K562 (cell line): ENCODE results near the gene VPS37D. TPM values are rescaled to one million over a fixed set of nuclear protein-coding genes. Genes with fewer than 3 reads are reported as not detected.

Source experiments
- ATF2 ChIP-seq: sonication (generic); formaldehyde crosslinking; IDR thresholded peaks from 2 replicates; pipeline ENCODE4 v1.8.1; 2022; ENCODE audit warnings: missing genetic modification reagents
- ATF3 ChIP-seq, 2 experiments: fragments of 450-650 bp in 1 of 2; sonication (generic) in 1 of 2; formaldehyde crosslinking in 1 of 2; IDR thresholded peaks in 1 of 2; conservative IDR thresholded peaks in 1 of 2; 2 replicates each; pipeline versions ENCODE4 v1.6.1 to v1.8.1; 2016 to 2023; ENCODE audit warnings: mild to moderate bottlenecking in 2 of 2, moderate library complexity in 2 of 2, inconsistent platforms in 1 of 2, missing genetic modification reagents in 1 of 2
- CXXC5 ChIP-seq: fragments of 250-450 bp; sonication (Bioruptor Pico); IDR thresholded peaks from 2 replicates; pipeline ENCODE4 v1.8.0; 2022; ENCODE audit warnings: inconsistent platforms, mild to moderate bottlenecking, moderate library complexity
- E2F5 ChIP-seq: sonication (generic); formaldehyde crosslinking; IDR thresholded peaks from 2 replicates; pipeline ENCODE4 v1.8.0; 2022; ENCODE audit warnings: mild to moderate bottlenecking, missing genetic modification reagents
- FOXK1 ChIP-seq: sonication (generic); formaldehyde crosslinking; IDR thresholded peaks from 2 replicates; pipeline ENCODE4 v1.8.0; 2022; ENCODE audit warnings: missing genetic modification reagents, mild to moderate bottlenecking, borderline replicate concordance
- GMEB1 ChIP-seq: fragments of 250-450 bp; sonication (Bioruptor Pico); IDR thresholded peaks from 2 replicates; pipeline ENCODE4 v1.4.0; 2020; ENCODE audit warnings: mild to moderate bottlenecking
- KLF16 ChIP-seq: IDR thresholded peaks from 2 replicates; pipeline ENCODE4 v1.6.1; 2016; ENCODE audit warnings: antibody characterized with exemption
- NEUROD1 ChIP-seq: fragments of 150-350 bp; IDR thresholded peaks from 2 replicates; pipeline ENCODE4 v1.6.1; 2014; ENCODE audit warnings: borderline replicate concordance, low read length, low read depth; ENCODE audit not compliant: partially characterized antibody
- RAD51 ChIP-seq: fragments of 450-650 bp; IDR thresholded peaks from 2 replicates; pipeline ENCODE4 v1.7.1; 2016; ENCODE audit warnings: low read depth, mild to moderate bottlenecking, borderline replicate concordance
- SMAD3 ChIP-seq: fragments of 450-650 bp; formaldehyde crosslinking; conservative IDR thresholded peaks from 2 replicates; pipeline ENCODE4 v1.4.0; 2020; ENCODE audit warnings: mild to moderate bottlenecking
- SMARCA4 ChIP-seq: fragments of 450-650 bp; IDR thresholded peaks from 2 replicates; pipeline ENCODE4 v1.6.1; 2016
- TFAM ChIP-seq: fragments of 250-450 bp; sonication (Bioruptor Pico); conservative IDR thresholded peaks from 2 replicates; pipeline ENCODE4 v1.5.0; 2021; ENCODE audit warnings: mild to moderate bottlenecking, moderate library complexity
- ZBTB1 ChIP-seq: sonication (generic); formaldehyde crosslinking; IDR thresholded peaks from 2 replicates; pipeline ENCODE4 v1.8.1; 2023; ENCODE audit warnings: missing genetic modification reagents, low read depth, mild to moderate bottlenecking, borderline replicate concordance
- ZBTB33 ChIP-seq: sonication (generic); formaldehyde crosslinking; IDR thresholded peaks from 2 replicates; pipeline ENCODE4 v1.8.1; 2023; ENCODE audit warnings: mild to moderate bottlenecking, missing genetic modification reagents
- ZKSCAN8 ChIP-seq: fragments of 200-800 bp; sonication (Bioruptor generic); IDR thresholded peaks from 2 replicates; pipeline ENCODE4 v1.6.1; 2016; ENCODE audit warnings: missing genetic modification characterization, missing compliant biosample characterization
- ZNF140 ChIP-seq: fragments of 250-450 bp; sonication (Bioruptor Pico); IDR thresholded peaks from 2 replicates; pipeline ENCODE4 v1.8.0; 2021; ENCODE audit warnings: moderate library complexity, mild to moderate bottlenecking, inconsistent platforms
- ZNF174 ChIP-seq: fragments of 250-450 bp; sonication (Bioruptor Pico); IDR thresholded peaks from 2 replicates; pipeline ENCODE4 v1.4.0; 2020; ENCODE audit warnings: mild to moderate bottlenecking
- ZNF263 ChIP-seq: sonication (generic); formaldehyde crosslinking; IDR thresholded peaks from 2 replicates; pipeline ENCODE4 v1.8.0; 2022; ENCODE audit warnings: mild to moderate bottlenecking, missing genetic modification reagents, borderline replicate concordance
- ZNF668 ChIP-seq: fragments of 250-450 bp; sonication (Bioruptor Pico); IDR thresholded peaks from 2 replicates; pipeline ENCODE4 v1.8.0; 2022; ENCODE audit warnings: mild to moderate bottlenecking, inconsistent platforms
- polyA plus RNA-seq, 8 experiments: library from polyadenylated mRNA; depleted of rRNA in 4 of 8; stranded (reverse) in 5 of 8; unstranded in 3 of 8; fragments of >200 nt; fragmentation: Nextera tagmentation in 2 of 8; fragmentation: Illumina TruSeq in 1 of 8; extraction: Ambion mirVana in 2 of 8; extraction: Trizol in 1 of 8; gene quantifications; 2 replicates each; pipeline versions ENCODE4 v1.2.1 to v1.2.3, GENCODE V29; 2011 to 2014; ENCODE audit warnings: inconsistent platforms in 1 of 8, missing spikeins in 1 of 8
- total RNA-seq, 7 experiments: library from RNA; depleted of rRNA in 6 of 7; stranded (reverse); fragments of >200 nt in 6 of 7; fragmentation: Illumina TruSeq in 2 of 7; extraction: Trizol in 2 of 7; gene quantifications; 2 replicates each; pipeline versions ENCODE4 v1.2.1 to v1.2.3, GENCODE V29; 2011 to 2021; ENCODE audit warnings: low replicate concordance in 1 of 7

VPS37D gene
- total and polyA plus RNA-seq, 9 of the 15 experiments (the other 6 are each of a cell fraction or from before 2014, with no cell fraction given), result 0.25 to 2.3 (median 1.0) TPM; not detected in 3

GRCh38 chr7:73622909-73623797 is 44.5 kb upstream of the VPS37D start (continued):
- TF ChIP-seq ZBTB33 (CRISPR knock-in tag) (no peak), ZNF174 (CRISPR knock-in tag) (no peak), GMEB1 (CRISPR knock-in tag) (no peak), E2F5 (CRISPR knock-in tag) (no peak), KLF16 (peak; percentile 84), ZKSCAN8 (no peak), ZNF668 (no peak), ZNF140 (no peak), ATF2 (no peak), ATF3 (IDR thresholded peaks at IDR 0.05) (peak; percentile 55; the same call in 1 of the 2 replicates), ATF3 (CRISPR knock-in tag; conservative IDR thresholded peaks at IDR 0.05) (no peak), ZBTB1 (CRISPR knock-in tag) (no peak), SMAD3 (CRISPR knock-in tag) (no peak), NEUROD1 (no peak), CXXC5 (CRISPR knock-in tag) (peak; percentile 45; the same call in 1 of the 2 replicates), ZNF263 (CRISPR knock-in tag) (peak; percentile 46; the same call in 1 of the 2 replicates), TFAM (no peak), SMARCA4 (0 out of 2 replicates have a peak, but pooled peaks have one; percentile 43), RAD51 (no peak), FOXK1 (CRISPR knock-in tag) (no peak)
